ENCODE data around the gene PHACTR3.

PHACTR3 gene

DNA sequence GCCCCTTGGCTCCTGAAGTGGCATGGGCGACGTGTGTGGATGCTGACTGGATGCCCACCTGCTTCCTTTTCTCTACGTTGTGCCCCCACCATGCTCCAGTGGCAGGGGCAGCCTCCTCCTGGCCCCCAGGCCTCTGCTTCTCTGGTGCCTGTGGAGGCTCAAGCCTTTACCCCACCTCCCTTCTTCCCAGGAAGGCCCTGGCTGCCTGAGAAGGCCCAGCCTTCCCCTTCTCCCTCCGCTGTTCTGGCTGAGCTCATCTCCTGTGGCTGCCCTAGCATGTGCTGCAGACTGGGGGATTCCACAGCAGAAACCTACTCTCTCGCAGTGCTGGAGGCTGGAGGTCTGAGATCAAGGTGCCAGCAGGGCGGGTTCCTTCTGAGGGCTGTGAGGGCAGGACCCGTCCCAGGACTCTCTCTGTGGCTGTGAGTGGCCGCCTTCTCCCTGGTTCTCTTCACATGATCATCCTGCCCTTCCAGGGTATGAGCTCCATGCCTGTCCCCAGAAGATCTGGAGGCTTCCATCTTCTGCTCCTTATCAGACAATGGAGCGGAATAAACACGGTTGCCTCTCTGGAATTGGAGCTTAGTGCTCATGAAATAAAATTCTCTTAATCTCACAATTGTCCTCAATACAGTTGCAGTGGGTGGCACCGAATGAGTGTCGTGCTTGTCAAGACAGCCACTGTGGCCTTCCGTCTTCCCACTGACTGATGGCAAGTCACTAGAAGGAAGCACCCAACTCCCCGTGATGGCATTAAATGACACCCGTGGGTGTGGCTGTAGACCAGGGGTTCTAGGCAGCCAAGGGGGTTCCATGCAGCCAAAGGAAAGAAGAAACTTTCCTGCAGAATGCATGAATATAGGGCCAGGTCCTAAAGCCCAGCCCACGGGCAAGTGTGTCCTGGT, 25.1 kb downstream of the PHACTR3 start:
- TF ChIP-seq, protein P1, sequence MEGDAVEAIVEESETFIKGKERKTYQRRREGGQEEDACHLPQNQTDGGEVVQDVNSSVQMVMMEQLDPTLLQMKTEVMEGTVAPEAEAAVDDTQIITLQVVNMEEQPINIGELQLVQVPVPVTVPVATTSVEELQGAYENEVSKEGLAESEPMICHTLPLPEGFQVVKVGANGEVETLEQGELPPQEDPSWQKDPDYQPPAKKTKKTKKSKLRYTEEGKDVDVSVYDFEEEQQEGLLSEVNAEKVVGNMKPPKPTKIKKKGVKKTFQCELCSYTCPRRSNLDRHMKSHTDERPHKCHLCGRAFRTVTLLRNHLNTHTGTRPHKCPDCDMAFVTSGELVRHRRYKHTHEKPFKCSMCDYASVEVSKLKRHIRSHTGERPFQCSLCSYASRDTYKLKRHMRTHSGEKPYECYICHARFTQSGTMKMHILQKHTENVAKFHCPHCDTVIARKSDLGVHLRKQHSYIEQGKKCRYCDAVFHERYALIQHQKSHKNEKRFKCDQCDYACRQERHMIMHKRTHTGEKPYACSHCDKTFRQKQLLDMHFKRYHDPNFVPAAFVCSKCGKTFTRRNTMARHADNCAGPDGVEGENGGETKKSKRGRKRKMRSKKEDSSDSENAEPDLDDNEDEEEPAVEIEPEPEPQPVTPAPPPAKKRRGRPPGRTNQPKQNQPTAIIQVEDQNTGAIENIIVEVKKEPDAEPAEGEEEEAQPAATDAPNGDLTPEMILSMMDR (IDR thresholded peaks at IDR 0.05; ENCODE audit: extremely low read depth, insufficient read depth, missing control alignments) = no peak
- DNase-seq (ENCODE audit: low spot score) = no peak
- in situ Hi-C loops (cut with MboI; ENCODE audit: low pct_unique_long_range_greater_than_20kb, low sequenced_read_pairs, unreplicated experiment) = no loop called here

GRCh38 chr20:59630526-59630925, 26.2 kb downstream of the PHACTR3 start:
- DNase-seq (ENCODE audit: low spot score) = no peak
- in situ Hi-C loops (cut with MboI; ENCODE audit: low pct_unique_long_range_greater_than_20kb, low sequenced_read_pairs, unreplicated experiment) = no loop called here

DNA sequence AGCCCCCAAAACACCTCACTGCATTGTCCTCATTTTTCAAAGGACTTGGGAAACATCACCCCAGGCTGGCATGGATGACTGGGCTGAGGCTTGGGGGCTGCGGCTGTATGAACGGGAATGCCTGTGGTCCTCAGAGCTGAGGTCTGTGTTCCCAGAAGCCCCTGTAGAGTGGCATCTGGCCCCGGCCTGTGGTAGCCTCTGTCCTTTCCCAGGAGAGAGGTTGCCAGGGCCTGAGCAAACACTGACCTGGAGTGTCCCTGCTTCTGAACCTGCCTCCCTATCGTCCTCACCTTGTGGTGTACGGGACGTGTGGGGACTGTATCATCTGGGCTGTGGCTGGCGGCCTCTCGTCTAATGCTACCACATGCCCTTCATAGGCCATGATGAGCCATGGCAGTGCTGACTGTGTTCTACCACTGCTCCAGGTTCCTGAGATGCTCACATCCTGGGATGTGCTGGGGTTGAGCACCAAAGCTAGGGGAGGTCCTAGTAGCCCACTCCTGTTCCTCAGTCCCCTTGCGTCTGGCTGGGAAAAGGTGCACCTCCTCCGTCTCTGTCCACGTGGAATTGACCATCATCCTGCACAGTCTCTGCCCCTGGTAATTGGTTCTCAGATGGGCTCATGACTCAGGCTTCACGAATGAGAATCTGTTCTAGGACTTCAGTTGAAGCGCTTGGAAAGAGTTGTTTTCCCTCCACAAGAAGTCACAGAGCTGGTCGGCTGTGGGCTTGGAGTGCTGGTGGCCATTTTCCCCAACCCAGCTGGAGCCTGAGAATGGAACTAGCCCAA, 27.6 kb downstream of the PHACTR3 start:
- in situ Hi-C loops (cut with MboI; ENCODE audit: low pct_unique_long_range_greater_than_20kb, low sequenced_read_pairs, unreplicated experiment) = no loop called here
- no peak for DNase-seq (ENCODE audit: low spot score)
- TF ChIP-seq, protein P1 (IDR thresholded peaks at IDR 0.05; ENCODE audit: extremely low read depth, insufficient read depth, missing control alignments) = no peak

More at GRCh38 chr20:59630526-59630925, 26.2 kb downstream of the PHACTR3 start:
- TF ChIP-seq, protein P1 (IDR thresholded peaks at IDR 0.05; ENCODE audit: extremely low read depth, insufficient read depth, missing control alignments) = no peak

- TF ChIP-seq, protein P1 (IDR thresholded peaks at IDR 0.05; ENCODE audit: extremely low read depth, insufficient read depth, missing control alignments) = no peak
- in situ Hi-C loops (cut with MboI; ENCODE audit: low pct_unique_long_range_greater_than_20kb, low sequenced_read_pairs, unreplicated experiment) = no loop called here
- DNase-seq (ENCODE audit: low spot score) = no peak
Measured at GRCh38 chr20:59632541-59633113, 28.3 kb downstream of the PHACTR3 start.

DNA sequence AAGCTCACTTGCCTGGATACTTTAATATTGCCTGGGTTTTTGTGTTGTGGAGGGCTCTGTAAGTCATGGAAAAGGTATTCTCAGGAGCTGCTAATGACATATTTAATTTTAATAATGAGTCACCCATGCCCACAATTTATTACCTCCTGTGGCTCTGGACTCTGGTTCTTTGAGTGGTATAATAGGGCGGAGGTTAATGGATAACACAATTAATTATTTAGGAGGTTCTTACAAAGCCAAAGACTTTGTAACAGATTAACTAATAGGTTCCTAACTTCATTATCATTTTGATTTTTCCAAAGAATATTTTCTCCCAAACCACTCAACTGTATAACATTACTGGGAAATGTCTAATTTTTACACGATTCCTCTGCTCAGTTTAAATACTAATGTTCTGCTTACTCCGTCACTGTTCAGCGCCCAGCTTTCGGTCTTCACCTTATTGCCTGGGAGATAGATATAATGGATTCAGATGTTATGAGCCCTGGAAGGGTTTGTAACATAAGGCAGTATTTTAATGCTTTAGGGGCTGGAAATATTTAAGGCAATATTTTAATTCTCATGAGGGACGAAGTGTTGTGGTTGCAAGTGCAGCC, 29.4 kb downstream of the PHACTR3 start:
- in situ Hi-C loops (cut with MboI; ENCODE audit: low pct_unique_long_range_greater_than_20kb, low sequenced_read_pairs, unreplicated experiment) = no loop called here
- DNase-seq (ENCODE audit: low spot score) = no peak
- TF ChIP-seq, protein P1 (IDR thresholded peaks at IDR 0.05; ENCODE audit: extremely low read depth, insufficient read depth, missing control alignments) = no peak

- TF ChIP-seq, protein P1 (IDR thresholded peaks at IDR 0.05; ENCODE audit: extremely low read depth, insufficient read depth, missing control alignments) = no peak
- in situ Hi-C loops (cut with MboI; ENCODE audit: low pct_unique_long_range_greater_than_20kb, low sequenced_read_pairs, unreplicated experiment) = no loop called here
- DNase-seq (ENCODE audit: low spot score) = no peak
Measured at GRCh38 chr20:59634435-59635005, 30.2 kb downstream of the PHACTR3 start.

All from GM13977 (cell line).